Spleen (tissue), 11 donors: Measurements from ENCODE around the gene MACROD2. TPM values are rescaled to one million over a fixed set of nuclear protein-coding genes. Genes with fewer than 3 reads are reported as not detected.

Experiments used
- DNase-seq: peaks from one replicate; pipeline ENCODE4 v3.0.0-alpha.2; 2020
- H3K27ac ChIP-seq, 8 donors: fragments of 200-600 bp; sonication (generic) in 7 of 8; 1 replicate in 4 of 8; 2 replicates in 4 of 8; pipeline versions ENCODE4 v1.5.0 to v1.8.0; 2016 to 2021; ENCODE audit warnings: inconsistent platforms in 4 of 8, mild to moderate bottlenecking in 4 of 8, moderate library complexity in 1 of 8
- H3K27me3 ChIP-seq, 7 donors: fragments of 200-600 bp; sonication (generic) in 6 of 7; replicated peaks in 1 of 7; 1 replicate in 4 of 7; 2 replicates in 3 of 7; pipeline versions ENCODE4 v1.5.0 to v1.8.0; 2016 to 2021; ENCODE audit warnings: inconsistent platforms in 3 of 7, mild to moderate bottlenecking in 1 of 7
- H3K36me3 ChIP-seq, 6 donors: fragments of 200-600 bp; sonication (generic) in 5 of 6; 1 replicate in 4 of 6; 2 replicates in 2 of 6; pipeline versions ENCODE4 v1.5.0 to v1.8.0; 2016 to 2021; ENCODE audit warnings: inconsistent platforms in 2 of 6
- H3K4me1 ChIP-seq, 6 donors: fragments of 200-600 bp; sonication (generic) in 5 of 6; 1 replicate in 3 of 6; 2 replicates in 3 of 6; pipeline versions ENCODE4 v1.5.0 to v1.8.0; 2016 to 2021; ENCODE audit warnings: inconsistent platforms in 3 of 6
- H3K4me3 ChIP-seq, 8 donors: fragments of 200-600 bp; sonication (generic) in 7 of 8; 1 replicate in 4 of 8; 2 replicates in 4 of 8; pipeline versions ENCODE4 v1.5.0 to v1.8.0; 2016 to 2021; ENCODE audit warnings: inconsistent platforms in 4 of 8, mild to moderate bottlenecking in 4 of 8, moderate library complexity in 2 of 8
- H3K9me3 ChIP-seq, 8 donors: fragments of 200-600 bp; sonication (generic) in 7 of 8; 1 replicate in 4 of 8; 2 replicates in 4 of 8; pipeline versions ENCODE4 v1.5.0 to v1.8.0; 2016 to 2021; ENCODE audit warnings: inconsistent platforms in 4 of 8
- CTCF ChIP-seq, 11 experiments: fragments of 200-600 bp in 7 of 11; fragments of 450-650 bp in 4 of 11; sonication (generic) in 4 of 11; IDR thresholded peaks in 8 of 11; conservative IDR thresholded peaks in 3 of 11; 1 replicate in 7 of 11; 2 replicates in 4 of 11; pipeline versions ENCODE4 v1.4.0 to v1.8.0; 2016 to 2021; ENCODE audit warnings: antibody characterized with exemption in 11 of 11, inconsistent platforms in 4 of 11, mild to moderate bottlenecking in 1 of 11
- POLR2A ChIP-seq, 3 donors: fragments of 450-650 bp; IDR thresholded peaks; one replicate each; pipeline ENCODE4 v1.5.1; 2017; ENCODE audit warnings: antibody characterized with exemption in 3 of 3, mild to moderate bottlenecking in 1 of 3
- POLR2AphosphoS5 ChIP-seq, 3 donors: sonication (generic); formaldehyde crosslinking; IDR thresholded peaks; one replicate each; pipeline ENCODE4 v1.5.1; 2017; ENCODE audit warnings: antibody characterized with exemption in 3 of 3
- whole genome bisulfite sequencing, 5 donors: extraction: QIAGEN DNeasy Blood & Tissue Kit in 3 of 5; methylation state at CpG; one replicate each; pipeline versions ENCODE4 v1.1.5 to v1.1.7; 2013 to 2018; 5-methylcytosine and 5-hydroxymethylcytosine counted together
- intact Hi-C: fragments of 100-400 bp; cut with DNase I; formaldehyde crosslinking; loops from one replicate; pipeline ENCODE4 v1.15.0; 2023; ENCODE audit warnings: low total_unique reads
- polyA plus RNA-seq, 3 donors: library from polyadenylated mRNA; stranded (reverse); fragments of 200-250 nt; gene quantifications; one replicate each; pipeline ENCODE4 v1.2.1, GENCODE V29; 2013
- total RNA-seq, 7 donors: library from RNA; depleted of rRNA in 3 of 7; stranded (reverse); fragments of >200 nt in 3 of 7; fragmentation: NEBNext Ultra II Directional in 4 of 7; extraction: Animal tissue kit (Norgen Biotek cat#: 25700) in 4 of 7; gene quantifications; one replicate each; pipeline versions ENCODE4 v1.1.0 to v1.2.1, GENCODE V29; 2016 to 2021
- donor health status: healthy with polysubstance abuse.
- donor health status: DM: no; HTN: no; CAD: no; lungs with moderate emphysema.
- donor health status: DM: no; HTN: no; CAD: no.
- donor health status: Bipolar disorder and iron deficiency.
- donor health status: healthy.
- donor health status: DM: no; HTN: no; CAD: no.
- donor health status: DM: yes; HTN: yes; CAD: no.

The MACROD2 gene
- total and polyA plus RNA-seq, 10 donors: 1.5 to 4.7 (median 3.4) TPM

- H3K9me3 ChIP-seq: peaks cover 0 to 4% (median 0%) of the 10 kb centered on the region in 8 donors
- H3K4me3 ChIP-seq: no peak overlapping the region
- no peaks in the 10 kb centered on the region for H3K4me1 ChIP-seq
- no peaks in the 10 kb centered on the region for H3K36me3 ChIP-seq
- intact Hi-C loops: no loop called here
- H3K27me3 ChIP-seq: no peaks in the 10 kb centered on the region
- DNase-seq: no peak
- H3K27ac ChIP-seq: no peak overlapping the region
- no peak for TF ChIP-seq POLR2AphosphoS5 (IDR thresholded peaks at IDR 0.05)
- no peak for TF ChIP-seq CTCF (IDR thresholded peaks at IDR 0.05 in 8 of 11, conservative IDR thresholded peaks at IDR 0.05 in 3 of 11)
- TF ChIP-seq POLR2A (IDR thresholded peaks at IDR 0.05): no peak
- WGBS, 5 donors: 85 to 95% (median 90%) methylated on average over 1 of the region's 1 CpG
These were observed 496.1 kb downstream of the MACROD2 start for GRCh38 chr20:14491436-14491835.

- intact Hi-C loops: no loop called here
- WGBS, 5 donors: 66 to 85% (median 71%) methylated on average over 1 of the region's 1 CpG
- DNase-seq: no peak
- Histone ChIP-seq H3K4me3 (no peak overlapping the region), H3K9me3 (peaks cover 0 to 4% (median 0%) of the 10 kb centered on the region in 8 donors), H3K36me3 (no peaks in the 10 kb centered on the region), H3K27me3 (no peaks in the 10 kb centered on the region), H3K27ac (no peak overlapping the region), H3K4me1 (no peaks in the 10 kb centered on the region)
- TF ChIP-seq POLR2A (IDR thresholded peaks at IDR 0.05) (no peak), CTCF (IDR thresholded peaks at IDR 0.05 in 8 of 11, conservative IDR thresholded peaks at IDR 0.05 in 3 of 11) (no peak), POLR2AphosphoS5 (IDR thresholded peaks at IDR 0.05) (no peak)
These were observed 498.1 kb downstream of the MACROD2 start for GRCh38 chr20:14493408-14493807.

- no peak for TF ChIP-seq CTCF (IDR thresholded peaks at IDR 0.05 in 8 of 11, conservative IDR thresholded peaks at IDR 0.05 in 3 of 11)
- no peak for TF ChIP-seq POLR2A (IDR thresholded peaks at IDR 0.05)
- TF ChIP-seq POLR2AphosphoS5 (IDR thresholded peaks at IDR 0.05): no peak
- no peak overlapping the region for H3K27ac ChIP-seq
- H3K27me3 ChIP-seq: no peaks in the 10 kb centered on the region
- H3K4me1 ChIP-seq: no peaks in the 10 kb centered on the region
- H3K4me3 ChIP-seq: no peak overlapping the region
- peaks cover 0 to 8% (median 0%) of the 10 kb centered on the region in 8 donors for H3K9me3 ChIP-seq
- no peaks in the 10 kb centered on the region for H3K36me3 ChIP-seq
- no peak for DNase-seq
- intact Hi-C loops: no loop called here
- WGBS, 5 donors: 69 to 90% (median 84%) methylated on average over 1 of the region's 1 CpG
These were observed 499.0 kb downstream of the MACROD2 start for GRCh38 chr20:14494355-14494754.

- DNase-seq: no peak
- no peak overlapping the region for H3K4me3 ChIP-seq
- no peaks in the 10 kb centered on the region for H3K4me1 ChIP-seq
- TF ChIP-seq CTCF (IDR thresholded peaks at IDR 0.05 in 8 of 11, conservative IDR thresholded peaks at IDR 0.05 in 3 of 11) (no peak), POLR2A (IDR thresholded peaks at IDR 0.05) (no peak), POLR2AphosphoS5 (IDR thresholded peaks at IDR 0.05) (no peak)
- no peak overlapping the region for H3K27ac ChIP-seq
- intact Hi-C loops: no loop called here
- H3K36me3 ChIP-seq: no peaks in the 10 kb centered on the region
- H3K9me3 ChIP-seq: peaks cover 0 to 8% (median 0%) of the 10 kb centered on the region in 8 donors
- H3K27me3 ChIP-seq: no peaks in the 10 kb centered on the region
These were observed 499.8 kb downstream of the MACROD2 start for GRCh38 chr20:14495066-14495465.
